GM13976 (cell line): ENCODE results near the gene AKIP1.
"Not testable (repeated sequence)": the region's sequence is repeated elsewhere in the genome, so short reads cannot be mapped to it uniquely, and the experiment has no call there.

Experiments
- DNase-seq: peaks from one replicate; pipeline ENCODE4 v3.0.0; 2012; ENCODE audit warnings: low spot score
- CTCF ChIP-seq: IDR thresholded peaks from 2 replicates; pipeline ENCODE4 v1.5.1; 2012; ENCODE audit warnings: borderline replicate concordance, mild to moderate bottlenecking; ENCODE audit not compliant: insufficient read depth; ENCODE audit errors: extremely low read depth, missing control alignments, control extremely low read depth
- in situ Hi-C: fragments of 300-500 bp; cut with MboI; formaldehyde crosslinking; loops from one replicate; pipeline ENCODE4 v1.12.0; 2022; ENCODE audit warnings: low sequenced_read_pairs, mixed read lengths, inconsistent platforms; ENCODE audit not compliant: unreplicated experiment

The AKIP1 gene

DNA sequence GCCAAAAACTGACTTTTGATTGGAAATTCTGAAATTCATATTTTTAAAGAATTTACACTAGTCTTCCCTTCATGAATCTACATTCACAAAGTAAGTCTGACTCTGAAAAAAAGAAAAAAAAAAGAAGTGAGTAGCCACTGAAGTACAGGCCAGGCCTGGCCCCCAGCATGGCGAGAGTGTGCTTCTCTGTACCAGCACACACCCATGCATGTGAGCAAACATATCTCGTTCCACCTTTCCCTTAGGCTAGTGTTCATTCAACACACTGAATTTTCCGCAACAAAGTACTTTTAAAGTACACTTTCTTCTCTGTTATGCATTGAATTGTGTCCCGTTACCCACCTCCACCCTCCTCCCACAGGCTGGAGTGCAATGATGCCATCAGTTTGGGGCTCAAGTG lies 17.2 kb downstream of the AKIP1 start:
- TF ChIP-seq CTCF, result no peak
- in situ Hi-C loops, result no loop called here
- DNase-seq, result no peak

DNA sequence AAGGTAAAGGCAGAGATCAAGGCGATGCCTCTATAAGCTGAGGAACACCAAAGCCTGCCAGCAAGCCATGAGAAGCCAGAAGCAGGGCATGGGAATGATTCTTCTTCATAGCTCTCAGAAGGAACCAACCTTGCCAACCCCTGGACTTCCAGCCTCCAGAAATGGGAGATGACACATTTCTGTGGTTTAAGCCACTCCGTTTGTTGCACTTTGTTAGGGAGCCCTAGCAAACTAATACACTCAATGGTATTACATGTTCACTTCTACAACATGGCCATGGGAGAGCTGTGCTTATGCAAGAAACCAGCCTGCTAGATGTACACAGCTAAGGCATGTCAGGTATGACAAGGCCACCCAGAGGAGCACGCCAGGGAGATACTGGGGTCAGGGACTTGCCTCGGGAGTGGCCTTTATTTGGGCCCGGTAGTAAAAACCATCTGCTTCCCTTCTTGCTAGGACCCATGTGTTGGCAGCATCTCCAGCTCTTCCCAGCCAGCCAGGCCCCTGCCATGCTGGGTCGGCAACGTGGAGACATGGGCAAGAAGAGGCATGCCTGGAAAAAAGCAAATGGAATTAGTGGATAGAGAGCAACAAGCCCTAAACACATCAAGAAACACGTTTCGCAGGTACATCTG lies 18.1 kb downstream of the AKIP1 start:
- TF ChIP-seq CTCF, result no peak
- in situ Hi-C loops, result no loop called here
- DNase-seq, result no peak

DNA sequence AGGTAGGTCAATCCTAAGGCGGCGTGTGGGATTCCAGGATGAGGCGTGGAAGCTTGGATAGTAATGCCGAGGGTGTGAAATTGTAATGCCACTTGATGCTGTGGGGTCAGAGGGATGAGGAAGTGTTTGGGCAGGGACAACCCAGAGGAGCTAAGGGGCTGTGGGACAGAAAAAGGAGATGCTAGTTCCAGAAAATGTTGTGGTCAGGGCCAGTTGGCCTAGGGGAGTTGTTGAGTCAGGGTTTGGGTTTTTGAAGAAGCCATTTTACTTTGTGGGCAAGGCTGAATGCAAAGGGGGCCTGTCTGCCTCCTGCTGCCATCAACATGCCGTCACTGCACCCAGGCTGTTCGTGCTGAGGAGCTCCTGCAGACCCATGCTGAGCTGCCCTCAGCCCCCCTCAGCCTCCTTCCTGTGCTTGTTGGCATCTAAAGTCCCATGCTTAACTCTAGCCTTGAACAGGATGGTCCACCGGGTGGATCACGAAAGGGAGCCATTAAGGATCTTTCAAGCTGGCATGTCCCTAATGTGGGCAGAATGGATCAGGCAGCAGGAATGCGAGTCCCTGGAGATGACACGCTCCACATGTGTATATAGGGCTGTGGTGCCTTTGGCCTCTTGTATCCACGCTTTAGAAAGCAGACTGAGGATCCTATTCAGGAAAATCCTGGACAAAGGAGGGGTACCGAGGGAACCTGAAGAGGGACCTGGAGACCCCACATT lies 19.6 kb downstream of the AKIP1 start:
- no peak for TF ChIP-seq CTCF
- no peak for DNase-seq
- in situ Hi-C loops, result no loop called here

DNA sequence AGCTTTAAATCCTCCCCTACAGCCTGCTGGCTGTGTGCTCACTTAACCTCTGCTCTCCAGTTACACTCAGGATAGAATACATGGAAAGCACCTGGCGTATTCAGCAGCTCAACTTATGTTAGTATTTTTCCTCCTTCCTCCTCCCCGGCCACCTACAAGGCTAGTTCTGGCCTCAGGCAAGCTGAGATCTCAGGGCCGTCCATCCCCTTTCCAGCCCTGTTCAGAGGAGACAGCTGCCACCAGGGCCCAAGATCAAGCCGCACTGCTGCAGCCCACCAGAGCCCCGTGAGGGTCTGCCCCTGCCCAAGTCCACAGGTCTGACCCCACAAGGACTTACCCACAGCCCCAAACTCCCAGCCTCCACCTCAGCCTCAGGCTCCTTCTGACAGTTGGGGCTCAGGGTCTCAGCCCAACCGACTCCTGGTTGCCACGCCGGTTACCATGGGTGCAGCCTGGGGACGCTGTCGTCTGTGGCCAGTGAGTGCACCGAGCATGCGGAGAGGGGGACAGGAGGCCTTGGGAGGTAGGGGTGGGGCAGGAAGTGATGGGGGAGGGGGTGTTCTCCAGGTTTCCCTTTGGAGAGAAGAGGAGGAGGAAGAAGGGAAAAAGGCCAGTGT lies 21.7 kb downstream of the AKIP1 start, which contains the start of gene C11orf16:
TSS of gene C11orf16 (minus strand) at position 384 of the 617 bp plus-strand sequence. CDS start 639 bp downstream, outside the sequence.
- no peak for TF ChIP-seq CTCF
- in situ Hi-C loops, result no loop called here

DNA sequence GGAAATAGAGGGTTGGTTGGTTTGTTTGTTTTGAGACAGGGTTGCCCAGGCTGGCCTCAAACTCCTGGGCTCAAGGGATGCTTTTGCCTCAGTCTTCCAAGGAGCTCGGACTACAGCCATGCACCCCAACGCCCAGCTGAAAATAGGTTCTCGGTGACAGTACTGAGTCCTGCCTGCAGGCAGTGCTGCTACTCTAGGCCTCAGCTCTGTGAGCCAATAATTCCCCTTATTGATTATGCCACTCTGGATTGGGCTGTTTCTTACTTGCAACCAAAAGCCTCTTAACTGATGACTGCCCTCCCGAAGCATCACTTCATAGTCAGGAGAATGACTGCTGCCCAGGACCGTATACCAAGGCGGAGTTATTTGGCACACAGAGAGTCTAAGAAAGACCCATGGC lies 22.9 kb downstream of the AKIP1 start:
- TF ChIP-seq CTCF, result no peak
- no peak for DNase-seq
- in situ Hi-C loops, result no loop called here

More for the DNA sequence above, 21.7 kb downstream of the AKIP1 start, which contains the start of gene C11orf16:
- DNase-seq, result no peak

DNA sequence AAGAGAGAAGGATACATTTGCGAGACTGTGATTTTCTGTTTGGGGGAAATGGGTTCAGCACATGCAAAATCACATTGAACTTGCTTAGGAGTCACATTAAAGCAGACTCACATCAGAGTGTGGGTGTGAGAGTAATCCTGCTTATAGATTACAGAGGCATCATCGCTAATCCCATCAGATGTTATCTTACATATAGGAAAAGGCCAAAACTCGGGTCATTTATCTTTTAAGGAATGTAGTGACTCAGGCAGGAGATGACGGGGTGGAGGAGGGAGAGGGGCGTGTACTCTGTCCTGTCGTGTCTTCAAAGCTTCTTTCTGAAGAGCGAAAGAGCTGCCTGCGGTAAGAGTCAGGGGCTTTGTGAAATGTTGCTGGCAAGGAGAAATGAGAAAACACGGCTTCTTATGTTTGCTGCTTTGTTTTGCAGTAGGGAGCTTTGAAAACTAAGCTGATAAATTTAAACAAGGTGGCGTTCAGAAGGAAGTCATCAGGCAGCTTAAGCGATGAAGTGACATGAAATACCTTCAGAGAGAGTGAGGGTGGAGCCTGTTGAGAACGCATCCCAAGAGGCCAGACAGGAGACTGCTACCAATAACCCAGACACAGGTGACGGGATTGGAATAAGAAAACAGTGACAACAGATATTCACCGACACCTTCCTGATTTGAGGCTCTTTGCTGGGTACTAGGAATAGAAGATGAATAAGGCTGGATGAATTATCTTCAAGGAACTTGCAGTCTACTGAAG lies 23.9 kb downstream of the AKIP1 start:
- TF ChIP-seq CTCF, result no peak
- in situ Hi-C loops, result no loop called here
- DNase-seq, result no peak

GRCh38 chr11:8935789-8936188 lies 24.8 kb downstream of the AKIP1 start:
- in situ Hi-C loops, result not testable (repeated sequence)

More at GRCh38 chr11:8935789-8936188, 24.8 kb downstream of the AKIP1 start:
- not testable (repeated sequence) for DNase-seq
